ENCODE results near the gene PITPNM3. TPM values are rescaled to one million over a fixed set of nuclear protein-coding genes. Genes with fewer than 3 reads are reported as not detected.
A peak's percentile ranks its signal among the peaks of the same experiment; 100 is the strongest.

The PITPNM3 gene
- total RNA-seq, 1 experiment from 2014 or later, result 0.71 TPM

- peak overlapping the region; percentile 80 for H3K27ac ChIP-seq (ENCODE audit: low read depth, low read length, poor library complexity, severe bottlenecking)
- no peak overlapping the region for H3K4me3 ChIP-seq (ENCODE audit: low read depth, low read length, poor library complexity, severe bottlenecking)
- H3K9me3 ChIP-seq (ENCODE audit: low read depth, low read length, poor library complexity, severe bottlenecking), result no peaks in the 10 kb centered on the region
- peaks cover 42% of the 10 kb centered on the region for H3K4me1 ChIP-seq (ENCODE audit: insufficient read depth, low read length, poor library complexity, severe bottlenecking)
- H3K27me3 ChIP-seq (replicated peaks; ENCODE audit: insufficient read depth, low read depth, low read length, poor library complexity), result no peaks in the 10 kb centered on the region
- DNase-seq (ENCODE audit: low spot score), result peak; percentile 86
- POLR2A ChIA-PET (ENCODE audit: low non-redundant PET), result interaction anchor here (0.6 kb wide), 1 partner anchor 73 kb away, joined by 3 read pairs; no protein-coding TSS in a partner anchor
- no peaks in the 10 kb centered on the region for H3K36me3 ChIP-seq (ENCODE audit: insufficient read depth, low read length, poor library complexity, severe bottlenecking)
- BruUV-seq (replicated peaks), result no TSS peak
- no peak for TF ChIP-seq EZH2 (IDR thresholded peaks at IDR 0.05; ENCODE audit: borderline replicate concordance, low read depth, low read length, poor library complexity, severe bottlenecking)
- 0 out of 2 replicates have a peak, but pooled peaks have one; percentile 1 for TF ChIP-seq CTCF (conservative IDR thresholded peaks at IDR 0.05; ENCODE audit: low read depth, low read length)
- intact Hi-C loops (cut with micrococcal nuclease; ENCODE audit: unreplicated experiment), result no loop called here
- CTCF ChIA-PET, result no interaction called here
Observed at GRCh38 chr17:6496116-6496481, 60.3 kb downstream of the PITPNM3 start.

GRCh38 chr17:6495450-6496115, 60.8 kb downstream of the PITPNM3 start:
- 0 out of 2 replicates have a peak, but pooled peaks have one; percentile 39 for TF ChIP-seq CTCF (conservative IDR thresholded peaks at IDR 0.05; ENCODE audit: low read depth, low read length)
- no peak for TF ChIP-seq EZH2 (IDR thresholded peaks at IDR 0.05; ENCODE audit: borderline replicate concordance, low read depth, low read length, poor library complexity, severe bottlenecking)
- POLR2A ChIA-PET (ENCODE audit: low non-redundant PET), result interaction anchor here (0.6 to 0.7 kb wide), 2 partner anchors 36 to 73 kb away, joined by 3 to 5 read pairs; no protein-coding TSS in a partner anchor

GRCh38 chr17:6494239-6494941, 62.0 kb downstream of the PITPNM3 start:
- no peaks in the 10 kb centered on the region for H3K9me3 ChIP-seq (ENCODE audit: low read depth, low read length, poor library complexity, severe bottlenecking)
- no TSS peak for BruUV-seq (replicated peaks)
- CTCF ChIA-PET, result interaction anchor here (0.6 kb wide), 1 partner anchor 21 kb away, joined by 3 read pairs; no protein-coding TSS in a partner anchor
- no peak overlapping the region for H3K27ac ChIP-seq (ENCODE audit: low read depth, low read length, poor library complexity, severe bottlenecking)
- no peaks in the 10 kb centered on the region for H3K27me3 ChIP-seq (replicated peaks; ENCODE audit: insufficient read depth, low read depth, low read length, poor library complexity)
- peaks cover 42% of the 10 kb centered on the region for H3K4me1 ChIP-seq (ENCODE audit: insufficient read depth, low read length, poor library complexity, severe bottlenecking)
- no peak overlapping the region for H3K4me3 ChIP-seq (ENCODE audit: low read depth, low read length, poor library complexity, severe bottlenecking)
- intact Hi-C loops (cut with micrococcal nuclease; ENCODE audit: unreplicated experiment), result no loop called here
- no peaks in the 10 kb centered on the region for H3K36me3 ChIP-seq (ENCODE audit: insufficient read depth, low read length, poor library complexity, severe bottlenecking)
- TF ChIP-seq CTCF (conservative IDR thresholded peaks at IDR 0.05; ENCODE audit: low read depth, low read length), result no peak
- TF ChIP-seq EZH2 (IDR thresholded peaks at IDR 0.05; ENCODE audit: borderline replicate concordance, low read depth, low read length, poor library complexity, severe bottlenecking), result no peak
- no peak for DNase-seq (ENCODE audit: low spot score)
- POLR2A ChIA-PET (ENCODE audit: low non-redundant PET), result no interaction called here

More at GRCh38 chr17:6495450-6496115, 60.8 kb downstream of the PITPNM3 start:
- no TSS peak for BruUV-seq (replicated peaks)
- Histone ChIP-seq H3K36me3 (ENCODE audit: insufficient read depth, low read length, poor library complexity, severe bottlenecking) (no peaks in the 10 kb centered on the region), H3K27ac (ENCODE audit: low read depth, low read length, poor library complexity, severe bottlenecking) (peak overlapping the region; percentile 80), H3K4me3 (ENCODE audit: low read depth, low read length, poor library complexity, severe bottlenecking) (no peak overlapping the region), H3K9me3 (ENCODE audit: low read depth, low read length, poor library complexity, severe bottlenecking) (no peaks in the 10 kb centered on the region), H3K27me3 (replicated peaks; ENCODE audit: insufficient read depth, low read depth, low read length, poor library complexity) (no peaks in the 10 kb centered on the region), H3K4me1 (ENCODE audit: insufficient read depth, low read length, poor library complexity, severe bottlenecking) (peaks cover 42% of the 10 kb centered on the region)
- CTCF ChIA-PET, result interaction anchor here (0.6 kb wide), 1 partner anchor 22 kb away, joined by 3 read pairs; no protein-coding TSS in a partner anchor
- no peak for DNase-seq (ENCODE audit: low spot score)
- intact Hi-C loops (cut with micrococcal nuclease; ENCODE audit: unreplicated experiment), result no loop called here

Data from A673 (cell line).